H1 (cell line): ENCODE measurements around the gene REPIN1. TPM values are rescaled to one million over a fixed set of nuclear protein-coding genes. Genes with fewer than 3 reads are reported as not detected.
A peak's percentile ranks its signal among the peaks of the same experiment; 100 is the strongest.

Experiments used
- CTCF ChIA-PET: fragments of 300-600 bp; sonication (Branson Sonifier 250); formaldehyde crosslinking; loops from one replicate; lab custom pipeline; 2021; ENCODE audit not compliant: partially characterized antibody; lab: Charles Lee
- POLR2A ChIA-PET: fragments of 300-600 bp; sonication (Branson Sonifier 250); formaldehyde crosslinking; loops from one replicate; lab custom pipeline; 2021; ENCODE audit warnings: inconsistent platforms; ENCODE audit not compliant: partially characterized antibody; lab: Charles Lee
- DNase-seq, 2 experiments: peaks; one replicate each; pipeline versions ENCODE4 v3.0.0 to v3.0.0-alpha.2; 2010 to 2022; ENCODE audit warnings: low spot score in 2 of 2, low read depth in 1 of 2, mixed read lengths in 1 of 2
- FAIRE-seq: peaks from 2 replicates; lab custom pipeline; 2011; peaks lifted over from hg19 to GRCh38; lab: Jason Lieb, UNC
- H2AFZ ChIP-seq: 2 replicates; pipeline ENCODE4 v1.8.1; 2012; ENCODE audit warnings: low read length, inconsistent platforms
- H2AK5ac ChIP-seq: 2 replicates; pipeline ENCODE4 v1.6.1; 2013; ENCODE audit warnings: low read depth, low read length
- H2BK120ac ChIP-seq: replicated peaks from 2 replicates; pipeline ENCODE3; 2013; ENCODE audit warnings: low read depth, low read length, inconsistent platforms
- H2BK12ac ChIP-seq: 2 replicates; pipeline ENCODE4 v1.6.1; 2013; ENCODE audit warnings: low read depth, low read length
- H2BK15ac ChIP-seq: 2 replicates; pipeline ENCODE4 v1.6.1; 2013; ENCODE audit warnings: low read length
- H2BK20ac ChIP-seq: 2 replicates; pipeline ENCODE4 v1.6.1; 2013; ENCODE audit warnings: low read length
- H2BK5ac ChIP-seq: 2 replicates; pipeline ENCODE4 v1.6.1; 2013; ENCODE audit warnings: low read depth, low read length
- H3K14ac ChIP-seq: 2 replicates; pipeline ENCODE4 v1.6.1; 2013; ENCODE audit warnings: inconsistent platforms; ENCODE audit not compliant: insufficient read length
- H3K18ac ChIP-seq: 2 replicates; pipeline ENCODE4 v1.6.1; 2013; ENCODE audit warnings: low read length; ENCODE audit errors: extremely low read depth
- H3K23ac ChIP-seq: 2 replicates; pipeline ENCODE4 v1.6.1; 2013; ENCODE audit warnings: inconsistent platforms; ENCODE audit not compliant: insufficient read length
- H3K23me2 ChIP-seq: 2 replicates; pipeline ENCODE4 v1.6.1; 2013; ENCODE audit warnings: low read depth, low read length
- H3K27ac ChIP-seq: 2 replicates; pipeline ENCODE4 v1.6.1; 2011; ENCODE audit warnings: low read depth, low read length, inconsistent platforms
- H3K27me3 ChIP-seq, 4 experiments: replicated peaks in 1 of 4; 1 replicate in 1 of 4; 2 replicates in 3 of 4; pipeline versions ENCODE4 v1.6.1 to v1.8.1; 2011 to 2013; ENCODE audit warnings: low read length in 3 of 4, mild to moderate bottlenecking in 3 of 4, inconsistent platforms in 2 of 4, mixed read lengths in 2 of 4, moderate library complexity in 1 of 4; ENCODE audit not compliant: control insufficient read depth in 3 of 4, insufficient read depth in 3 of 4; ENCODE audit errors: extremely low read depth in 1 of 4
- H3K36me3 ChIP-seq, 4 experiments: 2 replicates each; pipeline versions ENCODE4 v1.6.1 to v1.8.1; 2011 to 2013; ENCODE audit warnings: mild to moderate bottlenecking in 4 of 4, low read length in 3 of 4, moderate library complexity in 2 of 4, control low read depth in 1 of 4, inconsistent platforms in 1 of 4; ENCODE audit not compliant: insufficient read depth in 4 of 4, control insufficient read depth in 2 of 4
- H3K4ac ChIP-seq: replicated peaks from 2 replicates; pipeline ENCODE3; 2013; ENCODE audit warnings: low read length, low read depth, mixed read lengths, inconsistent platforms; ENCODE audit not compliant: insufficient read length
- H3K4me1 ChIP-seq, 4 experiments: replicated peaks in 1 of 4; 1 replicate in 1 of 4; 2 replicates in 3 of 4; pipeline versions ENCODE4 v1.6.1 to v1.8.1; 2011 to 2013; ENCODE audit warnings: low read length in 3 of 4, inconsistent platforms in 2 of 4, mixed read lengths in 1 of 4; ENCODE audit not compliant: insufficient read depth in 4 of 4, control insufficient read depth in 3 of 4
- H3K4me2 ChIP-seq, 2 experiments: 2 replicates each; pipeline versions ENCODE4 v1.6.1 to v1.8.1; 2011 to 2013; ENCODE audit warnings: low read depth in 2 of 2, low read length in 2 of 2, control low read depth in 1 of 2, inconsistent platforms in 1 of 2, mild to moderate bottlenecking in 1 of 2; ENCODE audit not compliant: insufficient read depth in 1 of 2
- H3K4me3 ChIP-seq, 4 experiments: fragments of 200-600, 300-600 bp in 1 of 4; sonication (generic), shearing (Covaris generic), sonication (Bioruptor Twin) in 1 of 4; 2 replicates each; pipeline versions ENCODE4 v1.5.1 to v1.8.1; 2011 to 2016; ENCODE audit warnings: low read length in 4 of 4, low read depth in 3 of 4, control low read depth in 2 of 4, inconsistent platforms in 2 of 4, mild to moderate bottlenecking in 2 of 4, mixed read lengths in 1 of 4, moderate library complexity in 1 of 4; ENCODE audit not compliant: insufficient read depth in 2 of 4; ENCODE audit errors: extremely low read depth in 1 of 4
- H3K56ac ChIP-seq: replicated peaks from 2 replicates; pipeline ENCODE3; 2013; ENCODE audit warnings: low read depth, mild to moderate bottlenecking, mixed read lengths, low read length, inconsistent platforms; ENCODE audit not compliant: insufficient read length
- H3K79me1 ChIP-seq: 2 replicates; pipeline ENCODE4 v1.6.1; 2013; ENCODE audit warnings: low read depth, low read length, control low read depth
- H3K79me2 ChIP-seq, 2 experiments: 2 replicates each; pipeline versions ENCODE4 v1.6.1 to v1.8.1; 2012 to 2013; ENCODE audit warnings: low read length in 2 of 2, mild to moderate bottlenecking in 2 of 2, inconsistent platforms in 1 of 2; ENCODE audit not compliant: insufficient read depth in 2 of 2, control insufficient read depth in 1 of 2
- H3K9ac ChIP-seq, 4 experiments: replicated peaks in 1 of 4; 1 replicate in 1 of 4; 2 replicates in 3 of 4; pipeline versions ENCODE4 v1.6.1 to v1.8.1; 2011 to 2013; ENCODE audit warnings: low read depth in 3 of 4, low read length in 3 of 4, control low read depth in 2 of 4, mild to moderate bottlenecking in 2 of 4, moderate library complexity in 2 of 4, inconsistent platforms in 1 of 4; ENCODE audit errors: extremely low read depth in 1 of 4
- H3K9me3 ChIP-seq, 2 experiments: 2 replicates each; pipeline versions ENCODE4 v1.6.1 to v1.8.1; 2012 to 2013; ENCODE audit warnings: mild to moderate bottlenecking in 2 of 2, moderate library complexity in 2 of 2, control low read depth in 1 of 2, inconsistent platforms in 1 of 2, low read depth in 1 of 2, low read length in 1 of 2, mixed read lengths in 1 of 2; ENCODE audit not compliant: insufficient read depth in 2 of 2
- H4K20me1 ChIP-seq, 2 experiments: replicated peaks in 1 of 2; 2 replicates each; pipeline versions ENCODE3 to v1.8.1; 2011 to 2013; ENCODE audit warnings: inconsistent platforms in 2 of 2, low read length in 2 of 2, mild to moderate bottlenecking in 1 of 2; ENCODE audit not compliant: insufficient read depth in 2 of 2, control insufficient read depth in 1 of 2
- H4K5ac ChIP-seq: 2 replicates; pipeline ENCODE4 v1.6.1; 2013; ENCODE audit warnings: low read length, low read depth, mixed read lengths, inconsistent platforms; ENCODE audit not compliant: insufficient read length
- H4K8ac ChIP-seq: 2 replicates; pipeline ENCODE4 v1.8.0; 2013; ENCODE audit warnings: mild to moderate bottlenecking, moderate library complexity, low read length, inconsistent platforms; ENCODE audit not compliant: insufficient read depth; ENCODE audit errors: extremely low read depth
- H4K91ac ChIP-seq: replicated peaks from 2 replicates; pipeline ENCODE3; 2013; ENCODE audit warnings: low read length, mixed read lengths, inconsistent platforms; ENCODE audit not compliant: insufficient read length
- ASH2L ChIP-seq: fragments of 200-600, 300-600 bp; sonication (generic); IDR thresholded peaks from one replicate; pipeline ENCODE4 v1.7.1; 2017; ENCODE audit warnings: low read length
- CBX8 ChIP-seq: fragments of 300-800, 300-1000 bp; sonication (generic); IDR thresholded peaks from 2 replicates; pipeline ENCODE4 v1.7.1; 2016; ENCODE audit warnings: low read depth, low read length, borderline replicate concordance
- JUN ChIP-seq: IDR thresholded peaks from 2 replicates; pipeline ENCODE4 v1.6.1; 2011; ENCODE audit warnings: low read depth, mild to moderate bottlenecking, improper control_type of control experiment, low read length
- KDM5A ChIP-seq: fragments of 200-600 bp; IDR thresholded peaks from 2 replicates; pipeline ENCODE4 v1.7.1; 2012; ENCODE audit warnings: mild to moderate bottlenecking, low read length, inconsistent platforms, mixed read lengths
- NRF1 ChIP-seq: IDR thresholded peaks from 2 replicates; pipeline ENCODE4 v1.6.1; 2011; ENCODE audit warnings: mild to moderate bottlenecking, low read depth, low read length, improper control_type of control experiment
- RFX5 ChIP-seq: IDR thresholded peaks from 2 replicates; pipeline ENCODE4 v1.6.1; 2011; ENCODE audit warnings: low read depth, low read length, improper control_type of control experiment, borderline replicate concordance
- RNF2 ChIP-seq: fragments of 200-900, 300-1000 bp; sonication (generic); IDR thresholded peaks from 2 replicates; pipeline ENCODE4 v1.7.1; 2016; ENCODE audit warnings: borderline replicate concordance, low read depth, mild to moderate bottlenecking, antibody characterized with exemption, low read length; ENCODE audit not compliant: poor library complexity, severe bottlenecking; ENCODE audit errors: missing control alignments
- SIX5 ChIP-seq: IDR thresholded peaks from 2 replicates; pipeline ENCODE4 v1.6.1; 2011; ENCODE audit warnings: mild to moderate bottlenecking, low read depth, low read length
- YY1 ChIP-seq: IDR thresholded peaks from 2 replicates; pipeline ENCODE4 v1.6.1; 2011; ENCODE audit warnings: low read depth, mild to moderate bottlenecking, low read length
- ZNF274 ChIP-seq: IDR thresholded peaks from 2 replicates; pipeline ENCODE4 v1.7.0; 2012; ENCODE audit warnings: low read length, borderline replicate concordance; ENCODE audit errors: extremely low read depth
- WGBS, 2 experiments: shearing (Covaris generic) in 1 of 2; methylation state at CpG; one replicate each; pipeline versions ENCODE4 v1.1.6 to v1.1.7; 2013 to 2015; ENCODE audit warnings: low lambda C conversion rate in 2 of 2, mixed read lengths in 2 of 2, inconsistent platforms in 1 of 2, low coverage in 1 of 2, missing lambda C conversion rate in 1 of 2; ENCODE audit not compliant: insufficient replicate concordance in 2 of 2, insufficient coverage in 1 of 2, insufficient read length in 1 of 2; ENCODE audit errors: extremely low coverage in 1 of 2, missing lambda C conversion rate in 1 of 2; 5-methylcytosine and 5-hydroxymethylcytosine counted together
- polyA plus RNA-seq, 7 experiments: library from polyadenylated mRNA; depleted of rRNA in 3 of 7; stranded (reverse) in 5 of 7; unstranded in 2 of 7; fragments of >200 nt in 5 of 7; fragments of 200-250 nt in 2 of 7; gene quantifications; 1 replicate in 5 of 7; 2 replicates in 1 of 7; 4 replicates in 1 of 7; pipeline versions ENCODE4 v1.2.1 to v1.2.3, GENCODE V29; 2011 to 2013; ENCODE audit warnings: missing spikeins in 2 of 7, mixed read lengths in 2 of 7
- total RNA-seq: library from RNA; stranded (reverse); fragmentation: NEBNext Ultra II Directional; extraction: Animal tissue kit (Norgen Biotek cat#: 25700); gene quantifications from 2 replicates; pipeline ENCODE4 v1.2.1, GENCODE V29; 2021
- TF ChIP-seq, protein P1 (sequence below): IDR thresholded peaks from 2 replicates; pipeline ENCODE4 v1.6.1; 2012; ENCODE audit warnings: low read length, inconsistent platforms

REPIN1 gene
- total and polyA plus RNA-seq, 2 of the 8 experiments (the other 6 are each of a cell fraction or from before 2014, with no cell fraction given): 98.6 to 125 TPM

GRCh38 chr7:150370612-150371071 lies 2.0 kb downstream of the REPIN1 start:
- Histone ChIP-seq H2AFZ (no peak overlapping the region), H3K4me1 (peaks cover 2 to 26% (median 11%) of the 10 kb centered on the region in 4 experiments), H2AK5ac (peak overlapping the region; percentile 89), H3K27ac (peak overlapping the region; percentile 95; the same call in 1 of the 2 replicates), H2BK120ac (no peak overlapping the region), H3K56ac (no peak overlapping the region), H3K36me3 (peaks cover 16 to 49% (median 31%) of the 10 kb centered on the region in 4 experiments), H3K23me2 (peaks cover 11% of the 10 kb centered on the region; the same call in 1 of the 2 replicates), H2BK5ac (no peak overlapping the region), H3K79me2 (peaks cover 7 to 54% of the 10 kb centered on the region in 2 experiments; a peak in 3 of 4 replicates), H4K5ac (no peak overlapping the region), H4K91ac (peak overlapping the region; percentile 30), H2BK20ac (no peak overlapping the region), H3K9me3 (no peaks in the 10 kb centered on the region), H3K27me3 (no peaks in the 10 kb centered on the region), H3K79me1 (peaks cover 18% of the 10 kb centered on the region), H3K4me3 (peak overlapping the region in 1 of 4 experiments; percentile 69; a peak in 1 of 8 replicates), H3K9ac (no peak overlapping the region; a peak in 2 of 7 replicates), H3K18ac (no peak overlapping the region), H2BK15ac (0 out of 2 replicates have a peak overlapping the region, but pooled peaks have one; percentile 84), H4K8ac (no peak overlapping the region), H3K14ac (no peak overlapping the region), H3K4ac (no peak overlapping the region), H3K4me2 (peak overlapping the region; percentile 92 to 99; a peak in 2 of 4 replicates), H3K23ac (no peak overlapping the region), H4K20me1 (peaks cover 2 to 15% of the 10 kb centered on the region in 2 experiments), H2BK12ac (no peak overlapping the region; the same call in 1 of the 2 replicates)
- 93% methylated on average over 3 of the region's 3 CpGs; no CpG with 5 or more reads in 1 of the 2 experiments for WGBS, 2 experiments
- FAIRE-seq (no peak), DNase-seq (no peak)
- CTCF ChIA-PET: interaction anchor here (0.6 to 5.6 kb wide), 11 partner anchors 9 to 85 kb away, joined by 3 to 32 read pairs (median 4); no protein-coding TSS in a partner anchor
- POLR2A ChIA-PET: interaction anchor here (1.0 to 8.6 kb wide), 14 partner anchors 9 to 444 kb away, joined by 3 to 230 read pairs (median 16); partner anchors contain the start of gene RARRES2
- TF ChIP-seq, protein P1, sequence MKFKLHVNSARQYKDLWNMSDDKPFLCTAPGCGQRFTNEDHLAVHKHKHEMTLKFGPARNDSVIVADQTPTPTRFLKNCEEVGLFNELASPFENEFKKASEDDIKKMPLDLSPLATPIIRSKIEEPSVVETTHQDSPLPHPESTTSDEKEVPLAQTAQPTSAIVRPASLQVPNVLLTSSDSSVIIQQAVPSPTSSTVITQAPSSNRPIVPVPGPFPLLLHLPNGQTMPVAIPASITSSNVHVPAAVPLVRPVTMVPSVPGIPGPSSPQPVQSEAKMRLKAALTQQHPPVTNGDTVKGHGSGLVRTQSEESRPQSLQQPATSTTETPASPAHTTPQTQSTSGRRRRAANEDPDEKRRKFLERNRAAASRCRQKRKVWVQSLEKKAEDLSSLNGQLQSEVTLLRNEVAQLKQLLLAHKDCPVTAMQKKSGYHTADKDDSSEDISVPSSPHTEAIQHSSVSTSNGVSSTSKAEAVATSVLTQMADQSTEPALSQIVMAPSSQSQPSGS: no peak
- TF ChIP-seq YY1 (no peak), CBX8 (no peak), NRF1 (no peak), ASH2L (no peak), RFX5 (no peak), KDM5A (no peak), SIX5 (no peak), ZNF274 (no peak), JUN (no peak), RNF2 (no peak)
